PFSK-1 (cell line): Measurements from ENCODE around the gene SNRNP27.

Experiments
- POLR2AphosphoS5 ChIP-seq: IDR thresholded peaks from 2 replicates; pipeline ENCODE4 v1.6.1; 2012; ENCODE audit warnings: low read depth, mild to moderate bottlenecking, control low read depth, low read length, moderate library complexity
- TAF1 ChIP-seq: IDR thresholded peaks from 2 replicates; pipeline ENCODE4 v1.6.1; 2012; ENCODE audit warnings: low read length, control low read depth, borderline replicate concordance; ENCODE audit not compliant: insufficient read depth

- TF ChIP-seq TAF1, result no peak
- TF ChIP-seq POLR2AphosphoS5, result no peak
Measured at GRCh38 chr2:69946351-69947324, 52.9 kb downstream of the SNRNP27 start.
